Pancreas (tissue), 10 donors: ENCODE data around the gene DUS1L. TPM values are rescaled to one million over a fixed set of nuclear protein-coding genes. Genes with fewer than 3 reads are reported as not detected.

Experiments used
- ATAC-seq, 4 donors: fragments of 200-7000 bp; cut with Tn5 transposase; one replicate each; pipeline versions ENCODE4 v1.8.0 to v1.9.1; 2020; ENCODE audit warnings: mild to moderate bottlenecking in 4 of 4, moderate library complexity in 4 of 4
- DNase-seq, 6 donors: peaks; one replicate each; pipeline ENCODE4 v3.0.0-alpha.2; 2020
- FAIRE-seq: peaks from 2 replicates; lab custom pipeline; 2012; peaks lifted over from hg19 to GRCh38; lab: Jason Lieb, UNC
- H3K27ac ChIP-seq, 4 donors: fragments of 200-600 bp; sonication (generic); 1 replicate in 3 of 4; 2 replicates in 1 of 4; pipeline versions ENCODE4 v1.5.0 to v1.8.0; 2020
- H3K27me3 ChIP-seq, 4 donors: fragments of 200-600 bp; one replicate each; pipeline ENCODE4 v1.8.0; 2021
- H3K36me3 ChIP-seq, 3 donors: fragments of 200-600 bp; sonication (generic) in 1 of 3; one replicate each; pipeline versions ENCODE4 v1.5.0 to v1.8.0; 2020 to 2021
- H3K4me1 ChIP-seq, 3 donors: fragments of 200-600 bp; one replicate each; pipeline ENCODE4 v1.8.0; 2021
- H3K4me3 ChIP-seq, 4 donors: fragments of 200-600 bp; sonication (generic) in 2 of 4; one replicate each; pipeline versions ENCODE4 v1.5.0 to v1.8.0; 2020 to 2021
- H3K9me3 ChIP-seq, 4 donors: fragments of 200-600 bp; one replicate each; pipeline ENCODE4 v1.8.0; 2021
- CTCF ChIP-seq, 4 donors: fragments of 200-600 bp; sonication (generic) in 3 of 4; IDR thresholded peaks; one replicate each; pipeline versions ENCODE4 v1.5.0 to v1.8.0; 2021; ENCODE audit warnings: antibody characterized with exemption in 4 of 4
- WGBS, 2 donors: extraction: QIAGEN DNeasy Blood & Tissue Kit; methylation state at CpG; one replicate each; pipeline ENCODE4 v1.1.7; 2013; 5-methylcytosine and 5-hydroxymethylcytosine counted together
- intact Hi-C, 3 donors: fragments of 100-400 bp; cut with DNase I; formaldehyde crosslinking; loops; one replicate each; pipeline versions ENCODE4 v1.11.1 to v1.14.2; 2022
- polyA plus RNA-seq, 2 donors: library from polyadenylated mRNA; stranded (reverse); fragments of 200-250 nt; gene quantifications; one replicate each; pipeline ENCODE4 v1.2.3, GENCODE V29; 2013
- total RNA-seq, 6 donors: library from RNA; stranded (reverse); fragmentation: NEBNext Ultra II Directional in 4 of 6; extraction: Animal tissue kit (Norgen Biotek cat#: 25700) in 4 of 6; gene quantifications; one replicate each; pipeline versions ENCODE4 v1.2.1 to v1.2.4, GENCODE V29; 2021 to 2023
- donor health status: healthy with polysubstance abuse.
- donor health status: DM: no; HTN: no; CAD: no; lungs with moderate emphysema.
- donor health status: DM: no; HTN: no; CAD: no.
- donor health status: control.
- donor health status: control.
- donor health status: Bipolar disorder and iron deficiency.
- donor health status: DM: yes; HTN: yes; CAD: no.
- donor health status: DM: no; HTN: no; CAD: no.
- donor health status: DM: no; HTN: no; CAD: no.
- donor health status: DM: yes; HTN: yes; CAD: no.

Gene DUS1L
- total and polyA plus RNA-seq, 8 donors: 56.0 to 186 (median 72.8) TPM

- DNase-seq (peak in 1 of 6 donors; percentile 64), FAIRE-seq (no peak), ATAC-seq (no peak)
- Histone ChIP-seq H3K4me1 (no peaks in the 10 kb centered on the region), H3K27ac (no peak overlapping the region), H3K36me3 (peaks cover 0 to 29% (median 6%) of the 10 kb centered on the region in 3 donors), H3K27me3 (no peaks in the 10 kb centered on the region), H3K4me3 (no peak overlapping the region), H3K9me3 (no peaks in the 10 kb centered on the region)
- no peak for TF ChIP-seq CTCF (IDR thresholded peaks at IDR 0.05)
- intact Hi-C loops: no loop called here
- 94% methylated on average over 47 of the region's 47 CpGs for WGBS, 2 donors
Measured at GRCh38 chr17:82079001-82079677, 13.5 kb upstream of the DUS1L start.

- Histone ChIP-seq H3K36me3 (peaks cover 0 to 22% (median 4%) of the 10 kb centered on the region in 3 donors), H3K4me1 (no peaks in the 10 kb centered on the region), H3K9me3 (no peaks in the 10 kb centered on the region), H3K4me3 (no peak overlapping the region), H3K27me3 (no peaks in the 10 kb centered on the region), H3K27ac (no peak overlapping the region)
- WGBS, 2 donors: 95 to 96% methylated on average over 18 of the region's 18 CpGs
- intact Hi-C loops: no loop called here
- TF ChIP-seq CTCF (IDR thresholded peaks at IDR 0.05): no peak
- ATAC-seq (no peak), DNase-seq (peak in 1 of 6 donors; percentile 60), FAIRE-seq (no peak)
Measured at GRCh38 chr17:82078433-82078832, 12.8 kb upstream of the DUS1L start.

- Histone ChIP-seq H3K9me3 (no peaks in the 10 kb centered on the region), H3K4me3 (no peak overlapping the region), H3K4me1 (no peaks in the 10 kb centered on the region), H3K36me3 (peaks cover 0 to 15% (median 4%) of the 10 kb centered on the region in 3 donors), H3K27me3 (no peaks in the 10 kb centered on the region), H3K27ac (no peak overlapping the region)
- FAIRE-seq (no peak), DNase-seq (peak in 1 of 6 donors; percentile 65), ATAC-seq (peak in 3 of 4 donors; percentile 5 to 27 (median 9))
- no peak for TF ChIP-seq CTCF (IDR thresholded peaks at IDR 0.05)
- 78 to 79% methylated on average over 25 to 28 of the region's 28 CpGs for WGBS, 2 donors
- intact Hi-C loops: no loop called here
Measured at GRCh38 chr17:82077617-82078358, 12.2 kb upstream of the DUS1L start.

GRCh38 chr17:82076785-82077591 is 11.4 kb upstream of the DUS1L start:
- intact Hi-C loops: no loop called here
- DNase-seq: peak in 1 of 6 donors; percentile 62
- no peaks in the 10 kb centered on the region for H3K4me1 ChIP-seq
- H3K36me3 ChIP-seq: peaks cover 0 to 7% (median 0%) of the 10 kb centered on the region in 3 donors
- TF ChIP-seq CTCF (IDR thresholded peaks at IDR 0.05): no peak
- no peaks in the 10 kb centered on the region for H3K9me3 ChIP-seq
- H3K27me3 ChIP-seq: no peaks in the 10 kb centered on the region
- H3K27ac ChIP-seq: no peak overlapping the region
- ATAC-seq: peak in 2 of 4 donors; percentile 4 to 24
- WGBS, 2 donors: 80% methylated on average over 20 to 21 of the region's 21 CpGs
- no peak overlapping the region for H3K4me3 ChIP-seq
- FAIRE-seq: no peak
